Activated CD4-positive, alpha-beta T cell treated with anti-CD3 and anti-CD28 coated beads, Interleukin-2, amount 10 ng/mL, durations not matched to agents 7 days and 5 days (primary cell): Measurements from ENCODE around the gene SELENOT. TPM values are rescaled to one million over a fixed set of nuclear protein-coding genes. Genes with fewer than 3 reads are reported as not detected.

ENCODE experiments used
- CTCF ChIA-PET: fragments of 350-600 bp; sonication (Branson Sonifier 250); formaldehyde crosslinking; loops from one replicate; lab custom pipeline; 2021; ENCODE audit warnings: antibody characterized with exemption; lab: Charles Lee
- POLR2A ChIA-PET: fragments of 350-600 bp; sonication (Branson Sonifier 250); formaldehyde crosslinking; loops from one replicate; lab custom pipeline; 2021; ENCODE audit warnings: antibody characterized with exemption; lab: Charles Lee
- DNase-seq: peaks from one replicate; pipeline ENCODE4 v3.0.0-alpha.2; 2020
- H3K27ac Mint-ChIP-seq: one replicate; pipeline ENCODE4 v1.8.0; 2021; ENCODE audit warnings: mild to moderate bottlenecking, moderate library complexity, mixed read lengths
- H3K27me3 Mint-ChIP-seq: one replicate; pipeline ENCODE4 v1.8.0; 2021; ENCODE audit warnings: mixed read lengths
- H3K36me3 Mint-ChIP-seq: one replicate; pipeline ENCODE4 v1.8.0; 2021; ENCODE audit warnings: low read depth, mixed read lengths
- H3K4me1 Mint-ChIP-seq: one replicate; pipeline ENCODE4 v1.8.0; 2021; ENCODE audit warnings: mixed read lengths
- H3K4me3 Mint-ChIP-seq: one replicate; pipeline ENCODE4 v1.8.0; 2021; ENCODE audit warnings: mild to moderate bottlenecking, moderate library complexity, mixed read lengths
- H3K9me3 Mint-ChIP-seq: one replicate; pipeline ENCODE4 v1.8.0; 2021; ENCODE audit warnings: mixed read lengths
- total RNA-seq, 2 experiments: library from RNA; stranded (reverse); gene quantifications; one replicate each; pipeline ENCODE4 v1.2.3, GENCODE V29; 2021

Gene SELENOT
- 100 to 1,000 TPM; 108 to 140 TPM for total RNA-seq

GRCh38 chr3:150603153-150603979, at the start of gene SELENOT:
SELENOT (plus strand) TSS chr3:150603321; CDS start chr3:150603363, 42 bp downstream.
- peaks cover 61% of the 10 kb centered on the region for H3K4me1 Mint-ChIP-seq
- H3K36me3 Mint-ChIP-seq = peaks cover 42% of the 10 kb centered on the region
- H3K27me3 Mint-ChIP-seq = no peaks in the 10 kb centered on the region
- H3K9me3 Mint-ChIP-seq = no peaks in the 10 kb centered on the region
- peak; percentile 94 for DNase-seq
- H3K4me3 Mint-ChIP-seq = peak within 1 kb of the TSS; percentile 98
- CTCF ChIA-PET = interaction anchor here (0.8 to 2.0 kb wide), 9 partner anchors 10 to 184 kb away, joined by 3 to 7 read pairs (median 3); no protein-coding TSS in a partner anchor
- POLR2A ChIA-PET = interaction anchor here (0.6 to 1.2 kb wide), 5 partner anchors 9 to 101 kb away, joined by 5 to 6 read pairs (median 5); partner anchors contain the start of genes EIF2A, ERICH6 and SERP1
- H3K27ac Mint-ChIP-seq = peak within 1 kb of the TSS; percentile 98

GRCh38 chr3:150555859-150556436, 47.2 kb upstream of the SELENOT start:
- ChIA-PET CTCF (no interaction called here), POLR2A (no interaction called here)
- Mint-ChIP-seq H3K27me3 (no peaks in the 10 kb centered on the region), H3K27ac (no peak overlapping the region), H3K36me3 (peaks cover 48% of the 10 kb centered on the region), H3K4me1 (peaks cover 24% of the 10 kb centered on the region), H3K4me3 (no peak overlapping the region), H3K9me3 (no peaks in the 10 kb centered on the region)
- no peak for DNase-seq

GRCh38 chr3:150556792-150557191, 46.3 kb upstream of the SELENOT start:
- H3K27ac Mint-ChIP-seq = no peak overlapping the region
- ChIA-PET CTCF (no interaction called here), POLR2A (no interaction called here)
- no peaks in the 10 kb centered on the region for H3K9me3 Mint-ChIP-seq
- peaks cover 22% of the 10 kb centered on the region for H3K4me1 Mint-ChIP-seq
- no peak for DNase-seq
- no peak overlapping the region for H3K4me3 Mint-ChIP-seq
- no peaks in the 10 kb centered on the region for H3K27me3 Mint-ChIP-seq
- peaks cover 48% of the 10 kb centered on the region for H3K36me3 Mint-ChIP-seq

- no peak overlapping the region for H3K27ac Mint-ChIP-seq
- CTCF ChIA-PET = no interaction called here
- peaks cover 46% of the 10 kb centered on the region for H3K36me3 Mint-ChIP-seq
- H3K9me3 Mint-ChIP-seq = no peaks in the 10 kb centered on the region
- no peak overlapping the region for H3K4me3 Mint-ChIP-seq
- POLR2A ChIA-PET = no interaction called here
- H3K27me3 Mint-ChIP-seq = no peaks in the 10 kb centered on the region
- no peak for DNase-seq
- peaks cover 18% of the 10 kb centered on the region for H3K4me1 Mint-ChIP-seq
Observed at GRCh38 chr3:150557725-150558124, 45.4 kb upstream of the SELENOT start.

GRCh38 chr3:150564243-150564642, 38.9 kb upstream of the SELENOT start:
- peaks cover 38% of the 10 kb centered on the region for H3K36me3 Mint-ChIP-seq

GRCh38 chr3:150567328-150567727, 35.8 kb upstream of the SELENOT start:
- no peak overlapping the region for H3K27ac Mint-ChIP-seq
- CTCF ChIA-PET = no interaction called here
- no peak for DNase-seq

More at GRCh38 chr3:150564243-150564642, 38.9 kb upstream of the SELENOT start:
- H3K27me3 Mint-ChIP-seq = no peaks in the 10 kb centered on the region
- no peak for DNase-seq
- POLR2A ChIA-PET = no interaction called here
- no peak overlapping the region for H3K27ac Mint-ChIP-seq
- no peak overlapping the region for H3K4me3 Mint-ChIP-seq
- H3K4me1 Mint-ChIP-seq = peaks cover 1% of the 10 kb centered on the region
- CTCF ChIA-PET = interaction anchor here (1.3 to 1.4 kb wide), 2 partner anchors 9 to 176 kb away, joined by 3 read pairs; no protein-coding TSS in a partner anchor
- H3K9me3 Mint-ChIP-seq = no peaks in the 10 kb centered on the region

GRCh38 chr3:150577855-150578254, 25.3 kb upstream of the SELENOT start:
- no peaks in the 10 kb centered on the region for H3K27me3 Mint-ChIP-seq
- peaks cover 54% of the 10 kb centered on the region for H3K36me3 Mint-ChIP-seq
- ChIA-PET CTCF (interaction anchor here (0.7 to 1.2 kb wide), 2 partner anchors 21 to 30 kb away, joined by 3 read pairs; no protein-coding TSS in a partner anchor), POLR2A (no interaction called here)
- H3K4me1 Mint-ChIP-seq = peaks cover 22% of the 10 kb centered on the region
- DNase-seq = no peak
- H3K27ac Mint-ChIP-seq = no peak overlapping the region
- H3K4me3 Mint-ChIP-seq = no peak overlapping the region
- no peaks in the 10 kb centered on the region for H3K9me3 Mint-ChIP-seq

More at GRCh38 chr3:150567328-150567727, 35.8 kb upstream of the SELENOT start:
- Mint-ChIP-seq H3K9me3 (no peaks in the 10 kb centered on the region), H3K27me3 (no peaks in the 10 kb centered on the region), H3K36me3 (peaks cover 44% of the 10 kb centered on the region), H3K4me3 (no peak overlapping the region), H3K4me1 (no peaks in the 10 kb centered on the region)
- POLR2A ChIA-PET = no interaction called here

- CTCF ChIA-PET = no interaction called here
- no peaks in the 10 kb centered on the region for H3K9me3 Mint-ChIP-seq
- peaks cover 67% of the 10 kb centered on the region for H3K36me3 Mint-ChIP-seq
Observed at GRCh38 chr3:150581174-150581573, 21.9 kb upstream of the SELENOT start.

GRCh38 chr3:150582620-150583019, 20.5 kb upstream of the SELENOT start:
- Mint-ChIP-seq H3K27ac (peak overlapping the region; percentile 60), H3K9me3 (no peaks in the 10 kb centered on the region), H3K4me1 (peaks cover 18% of the 10 kb centered on the region), H3K4me3 (no peak overlapping the region), H3K27me3 (no peaks in the 10 kb centered on the region), H3K36me3 (peaks cover 59% of the 10 kb centered on the region)
- ChIA-PET CTCF (interaction anchor here (0.6 to 1.5 kb wide), 3 partner anchors 13 to 113 kb away, joined by 3 read pairs; no protein-coding TSS in a partner anchor), POLR2A (no interaction called here)
- DNase-seq = no peak

More at GRCh38 chr3:150581174-150581573, 21.9 kb upstream of the SELENOT start:
- Mint-ChIP-seq H3K27me3 (no peaks in the 10 kb centered on the region), H3K4me3 (no peak overlapping the region), H3K27ac (no peak overlapping the region), H3K4me1 (peaks cover 21% of the 10 kb centered on the region)
- no peak for DNase-seq
- POLR2A ChIA-PET = no interaction called here

GRCh38 chr3:150583028-150583427, 20.1 kb upstream of the SELENOT start:
- ChIA-PET POLR2A (interaction anchor here (0.6 kb wide), 1 partner anchor 175 kb away, joined by 5 read pairs; no protein-coding TSS in a partner anchor), CTCF (interaction anchor here (0.6 to 1.5 kb wide), 3 partner anchors 13 to 112 kb away, joined by 3 read pairs; no protein-coding TSS in a partner anchor)
- DNase-seq = no peak
- Mint-ChIP-seq H3K4me1 (peaks cover 15% of the 10 kb centered on the region), H3K36me3 (peaks cover 55% of the 10 kb centered on the region), H3K27me3 (no peaks in the 10 kb centered on the region), H3K27ac (peak overlapping the region; percentile 60), H3K9me3 (no peaks in the 10 kb centered on the region), H3K4me3 (no peak overlapping the region)

- H3K36me3 Mint-ChIP-seq = peaks cover 31% of the 10 kb centered on the region
- ChIA-PET POLR2A (interaction anchor here (0.7 kb wide), 1 partner anchor 150 kb away, joined by 3 read pairs; no protein-coding TSS in a partner anchor), CTCF (interaction anchor here (2.4 kb wide), 1 partner anchor 15 kb away, joined by 6 read pairs; the partner anchor contains the start of gene SELENOT)
Observed at GRCh38 chr3:150588027-150588830, 14.9 kb upstream of the SELENOT start.

GRCh38 chr3:150589759-150590158, 13.4 kb upstream of the SELENOT start:
- ChIA-PET POLR2A (no interaction called here), CTCF (interaction anchor here (1.4 to 2.4 kb wide), 2 partner anchors 9 to 14 kb away, joined by 4 to 6 read pairs; partner anchors contain the start of gene SELENOT)
- Mint-ChIP-seq H3K9me3 (no peaks in the 10 kb centered on the region), H3K27ac (peak overlapping the region; percentile 26), H3K36me3 (peaks cover 21% of the 10 kb centered on the region), H3K4me3 (no peak overlapping the region), H3K4me1 (peaks cover 12% of the 10 kb centered on the region), H3K27me3 (no peaks in the 10 kb centered on the region)
- DNase-seq = no peak

More at GRCh38 chr3:150588027-150588830, 14.9 kb upstream of the SELENOT start:
- Mint-ChIP-seq H3K27me3 (no peaks in the 10 kb centered on the region), H3K9me3 (no peaks in the 10 kb centered on the region), H3K4me3 (no peak overlapping the region), H3K27ac (peak overlapping the region; percentile 60), H3K4me1 (peaks cover 14% of the 10 kb centered on the region)
- DNase-seq = no peak
